ENCODE measurements around the gene EP300.
"Not testable (repeated sequence)": the region's sequence is repeated elsewhere in the genome, so short reads cannot be mapped to it uniquely, and the experiment has no call there.

EP300 gene

DNA sequence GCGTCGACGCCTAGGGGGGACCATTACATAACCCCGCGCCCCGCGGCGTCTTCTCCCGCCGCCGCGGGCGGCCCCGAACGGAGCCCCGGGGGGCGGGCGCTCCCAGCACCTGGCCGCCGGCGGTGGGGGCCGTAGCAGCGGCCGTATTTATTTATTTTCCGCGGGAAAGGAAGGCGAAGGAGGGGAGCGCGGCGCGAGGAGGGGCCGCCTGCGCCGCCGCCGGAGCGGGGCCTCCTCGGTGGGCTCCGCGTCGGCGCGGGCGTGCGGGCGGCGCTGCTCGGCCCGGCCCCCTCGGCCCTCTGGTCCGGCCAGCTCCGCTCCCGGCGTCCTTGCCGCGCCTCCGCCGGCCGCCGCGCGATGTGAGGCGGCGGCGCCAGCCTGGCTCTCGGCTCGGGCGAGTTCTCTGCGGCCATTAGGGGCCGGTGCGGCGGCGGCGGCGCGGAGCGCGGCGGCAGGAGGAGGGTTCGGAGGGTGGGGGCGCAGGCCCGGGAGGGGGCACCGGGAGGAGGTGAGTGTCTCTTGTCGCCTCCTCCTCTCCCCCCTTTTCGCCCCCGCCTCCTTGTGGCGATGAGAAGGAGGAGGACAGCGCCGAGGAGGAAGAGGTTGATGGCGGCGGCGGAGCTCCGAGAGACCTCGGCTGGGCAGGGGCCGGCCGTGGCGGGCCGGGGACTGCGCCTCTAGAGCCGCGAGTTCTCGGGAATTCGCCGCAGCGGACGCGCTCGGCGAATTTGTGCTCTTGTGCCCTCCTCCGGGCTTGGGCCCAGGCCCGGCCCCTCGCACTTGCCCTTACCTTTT, at the start of gene EP300:
EP300 (plus strand) TSS at position 570 of the 795 bp plus-strand sequence. CDS start 413 bp downstream, outside the sequence.
- peak; percentile 48 for DNase-seq (ENCODE audit: low read depth)

DNA sequence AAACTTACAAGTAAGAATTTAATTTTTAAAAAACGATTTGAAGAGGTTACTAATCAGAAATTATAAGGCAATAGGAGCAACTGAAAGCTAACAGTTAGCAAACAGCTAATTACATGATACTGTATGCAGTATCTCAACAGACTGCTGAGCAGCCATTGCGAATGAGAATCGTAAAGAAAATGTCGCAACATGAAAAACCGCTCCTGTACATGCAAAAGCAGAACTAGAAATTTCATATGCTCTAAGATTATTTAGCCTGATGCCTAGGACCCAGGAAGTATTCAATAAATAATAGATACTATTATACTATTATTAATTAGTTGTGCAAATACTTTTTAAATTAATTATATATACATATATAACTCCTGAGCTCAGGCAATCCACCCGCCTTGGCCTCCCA, 48.7 kb upstream of the EP300 start:
- no peak for DNase-seq (ENCODE audit: low read depth)

DNA sequence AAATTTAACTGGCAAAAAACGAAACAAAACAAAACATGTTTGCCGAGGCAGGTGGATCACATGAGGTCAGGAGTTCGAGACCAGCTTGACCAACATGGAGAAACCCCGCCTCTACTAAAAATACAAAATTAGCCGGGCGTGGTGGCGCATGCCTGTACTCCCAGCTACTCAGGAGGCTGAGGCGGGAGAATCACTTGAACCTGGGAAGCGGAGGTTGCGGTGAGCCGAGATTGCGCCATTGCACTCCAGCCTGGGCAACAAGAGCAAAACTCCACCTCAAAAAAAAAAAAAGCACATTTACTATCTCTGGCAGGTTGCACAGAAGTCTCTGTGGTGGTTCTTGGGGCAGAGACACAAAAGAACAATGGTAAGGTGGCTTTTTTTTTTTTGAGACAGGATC, 46.8 kb upstream of the EP300 start:
- not testable (repeated sequence) for DNase-seq (ENCODE audit: low read depth)

DNA sequence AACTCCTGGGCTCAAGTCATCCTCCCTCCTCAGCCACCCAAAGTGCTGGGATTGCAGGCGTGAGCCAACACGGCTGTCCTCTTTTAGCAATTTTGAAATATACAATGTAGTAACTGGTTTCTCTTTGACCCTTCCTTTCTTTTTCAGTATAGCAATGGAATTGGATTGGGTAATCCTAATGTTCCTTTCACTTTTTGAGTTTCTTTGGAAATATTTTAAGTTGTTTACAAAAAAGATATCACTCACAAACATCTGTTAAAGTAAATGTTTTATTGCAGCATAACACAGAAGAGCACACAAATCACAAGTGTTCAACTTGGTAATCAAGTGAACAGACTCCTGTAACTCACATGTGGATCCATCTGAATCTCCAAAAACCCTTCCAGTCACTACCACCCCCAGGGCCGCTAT, 44.6 kb upstream of the EP300 start:
- DNase-seq (ENCODE audit: low read depth): peak; percentile 47

DNA sequence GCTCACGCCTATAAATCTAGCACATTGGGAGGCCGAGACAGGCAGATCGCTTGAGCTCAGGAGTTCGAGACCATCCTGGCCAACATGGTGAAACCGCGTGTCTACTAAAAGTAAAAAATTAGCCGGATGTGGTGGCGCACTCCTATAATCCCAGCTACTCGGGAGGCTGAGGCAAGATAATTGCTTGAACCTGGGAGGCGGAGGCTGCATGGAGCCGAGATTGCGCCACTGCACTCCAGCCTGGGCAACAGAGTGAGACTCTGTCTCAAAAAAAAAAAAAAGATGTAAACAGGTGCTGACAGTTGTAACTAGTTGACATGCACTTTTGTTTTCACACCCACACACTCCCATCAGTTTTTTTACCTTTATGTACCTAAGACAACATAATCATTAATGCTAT, 44.0 kb upstream of the EP300 start:
- DNase-seq (ENCODE audit: low read depth): not testable (repeated sequence)

DNA sequence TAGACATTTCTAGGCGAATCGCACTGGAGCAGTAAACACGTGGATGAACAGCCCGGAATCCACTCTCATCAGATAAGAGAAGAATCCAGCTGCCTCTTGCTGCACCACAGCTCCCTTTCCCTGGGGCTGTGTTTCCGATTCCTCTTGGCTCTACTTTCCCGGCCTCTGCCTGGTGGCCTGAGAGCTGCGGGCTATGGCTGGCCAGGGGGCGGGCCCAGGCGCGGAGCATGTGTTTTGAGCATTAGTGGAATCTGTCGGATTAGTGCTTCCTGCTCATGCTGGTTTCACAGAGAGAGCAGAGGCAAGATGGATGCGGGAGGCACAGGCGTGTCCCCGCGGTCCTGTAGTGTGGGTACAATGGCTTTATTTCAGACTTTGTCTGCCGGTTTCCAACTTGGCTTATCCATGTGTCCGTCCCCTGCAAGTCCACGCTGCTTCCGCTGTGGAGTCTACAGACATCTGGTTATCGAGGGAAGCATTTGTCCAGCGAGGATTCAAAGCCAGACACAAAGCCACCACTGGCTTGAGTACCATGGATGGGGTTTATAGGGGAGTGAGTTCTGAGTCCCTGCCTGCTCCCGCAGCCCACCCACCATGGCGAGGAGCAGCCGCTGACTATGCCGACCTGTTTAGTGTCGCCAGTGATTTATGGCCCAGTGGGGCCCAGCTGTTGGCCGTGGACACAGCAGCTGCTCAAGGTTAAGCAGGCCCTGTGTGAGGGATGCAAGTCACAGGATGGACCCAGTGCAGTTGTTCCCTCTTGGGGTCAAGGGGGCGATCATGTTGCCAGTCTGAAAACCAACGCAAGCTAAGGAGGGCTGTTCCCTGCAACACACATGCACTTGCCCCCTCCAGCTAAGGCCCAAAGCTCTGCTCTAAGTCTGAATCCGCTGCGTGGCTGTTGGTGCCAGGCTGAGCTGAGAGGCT, 43.3 kb upstream of the EP300 start:
- peak; percentile 92 for DNase-seq (ENCODE audit: low read depth)

DNA sequence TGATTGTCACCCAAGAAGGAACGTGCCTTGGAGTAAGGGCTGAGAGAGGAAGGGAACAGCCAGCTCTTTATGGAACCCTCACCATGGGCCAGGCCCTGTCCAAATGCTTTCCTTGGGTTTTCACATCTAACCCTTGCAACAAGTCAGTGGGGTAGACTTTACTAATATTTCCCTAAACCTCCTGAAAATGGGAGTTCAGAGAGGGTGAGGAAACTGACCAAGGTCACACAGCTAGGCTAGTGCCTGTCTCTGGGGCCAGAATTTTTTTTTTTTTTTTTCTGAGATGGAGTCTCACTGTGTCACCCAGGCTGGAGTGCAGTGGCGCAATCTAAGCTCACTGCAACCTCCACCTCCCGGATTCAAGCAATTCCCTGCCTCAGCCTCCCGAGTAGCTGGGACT, 42.6 kb upstream of the EP300 start:
- DNase-seq (ENCODE audit: low read depth): not testable (repeated sequence)

DNA sequence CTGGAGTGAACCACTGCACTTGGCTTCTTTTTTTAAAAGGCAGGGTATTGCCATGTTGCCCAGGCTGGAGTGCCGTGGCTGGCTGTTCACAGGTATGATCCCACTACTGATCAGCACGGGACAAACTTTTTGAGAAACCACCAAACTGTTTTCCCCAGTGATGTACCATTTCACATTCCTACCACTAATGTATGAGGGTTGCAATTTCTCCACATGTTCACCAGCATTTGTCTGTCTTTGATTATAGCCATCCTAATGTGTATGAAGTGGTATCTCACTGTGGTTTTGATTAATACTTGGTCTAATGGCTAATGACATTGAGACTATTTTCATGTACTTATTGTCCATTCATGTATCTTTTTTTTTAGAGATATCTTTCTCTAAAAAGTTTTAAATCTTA, 41.5 kb upstream of the EP300 start:
- DNase-seq (ENCODE audit: low read depth): no peak

DNA sequence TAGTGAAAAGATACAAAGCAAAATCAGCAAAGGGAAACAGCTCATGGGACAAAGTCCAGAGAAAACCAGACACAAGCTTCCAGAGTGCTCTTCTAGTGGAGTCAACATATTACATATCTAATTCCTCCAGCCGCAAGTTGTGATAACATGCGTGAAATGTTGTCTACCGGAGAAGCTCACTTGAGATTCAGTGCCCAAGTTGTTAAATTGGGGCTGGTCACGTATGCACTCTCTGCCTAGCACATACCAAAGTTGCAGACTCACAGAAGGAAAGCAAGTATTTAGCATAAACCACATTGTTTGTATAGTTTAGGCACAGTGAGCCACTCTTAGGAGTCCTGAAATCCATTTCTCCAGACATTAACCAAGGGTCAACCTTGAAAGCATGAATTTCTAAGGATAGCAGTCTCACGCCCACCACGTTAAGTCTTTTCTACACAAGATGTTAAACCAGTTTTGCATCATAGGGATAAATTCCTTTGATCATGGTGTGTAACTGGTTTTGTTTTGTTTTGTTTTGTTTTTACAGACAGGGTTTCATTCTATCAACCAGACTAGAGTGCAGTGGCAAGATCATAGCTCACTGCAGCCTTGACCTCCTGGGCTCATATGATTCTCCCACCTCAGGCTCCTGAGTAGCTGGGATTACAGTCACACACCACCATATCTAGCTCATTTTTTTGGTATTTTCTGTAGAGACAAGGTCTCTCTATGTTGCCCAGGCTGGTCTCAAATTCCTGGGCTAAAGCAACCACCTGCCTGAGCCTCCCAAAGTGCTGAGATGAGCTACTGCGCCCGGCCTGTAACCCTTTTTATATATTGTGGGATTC, 39.5 kb upstream of the EP300 start:
- DNase-seq (ENCODE audit: low read depth): peak; percentile 91

DNA sequence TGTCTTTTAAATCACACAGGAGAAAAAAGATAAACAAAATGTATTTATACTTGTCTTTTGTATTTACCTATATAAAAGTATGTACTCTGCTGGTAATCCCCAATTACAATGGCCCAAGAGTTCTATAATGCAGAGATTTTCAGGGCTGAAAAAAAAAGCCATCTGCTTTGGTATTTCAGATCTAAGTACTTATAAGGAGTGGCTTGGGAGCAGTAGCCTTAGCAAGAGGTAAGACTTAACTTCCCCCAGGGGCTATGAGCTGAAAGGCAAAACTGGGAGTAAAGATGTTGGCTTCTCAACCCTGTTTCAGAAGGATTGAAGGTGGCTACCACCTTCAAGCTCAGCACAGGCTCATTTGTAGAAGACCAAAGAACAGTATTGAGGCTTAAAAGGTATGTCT, 35.3 kb upstream of the EP300 start:
- no peak for DNase-seq (ENCODE audit: low read depth)

DNA sequence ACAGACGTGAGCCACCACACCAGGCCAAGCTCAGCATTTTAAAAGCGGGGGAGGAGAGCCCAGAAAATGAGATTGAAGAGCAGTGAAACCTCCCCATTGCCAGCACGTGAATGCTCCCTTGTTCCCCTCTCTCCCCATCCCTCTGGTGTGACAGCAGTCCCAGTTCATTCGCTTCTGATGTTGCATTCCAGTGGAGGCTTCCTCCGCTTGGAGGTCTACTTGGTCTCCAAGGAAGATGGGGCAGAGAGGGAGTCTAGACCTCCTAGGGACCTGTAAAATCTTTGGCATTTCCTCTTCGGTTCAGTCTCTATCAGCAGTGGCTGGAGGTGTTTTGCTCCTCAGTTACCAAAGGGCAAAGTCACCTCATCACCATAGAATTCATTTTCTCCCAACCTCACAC, 30.2 kb upstream of the EP300 start:
- DNase-seq (ENCODE audit: low read depth): no peak

DNA sequence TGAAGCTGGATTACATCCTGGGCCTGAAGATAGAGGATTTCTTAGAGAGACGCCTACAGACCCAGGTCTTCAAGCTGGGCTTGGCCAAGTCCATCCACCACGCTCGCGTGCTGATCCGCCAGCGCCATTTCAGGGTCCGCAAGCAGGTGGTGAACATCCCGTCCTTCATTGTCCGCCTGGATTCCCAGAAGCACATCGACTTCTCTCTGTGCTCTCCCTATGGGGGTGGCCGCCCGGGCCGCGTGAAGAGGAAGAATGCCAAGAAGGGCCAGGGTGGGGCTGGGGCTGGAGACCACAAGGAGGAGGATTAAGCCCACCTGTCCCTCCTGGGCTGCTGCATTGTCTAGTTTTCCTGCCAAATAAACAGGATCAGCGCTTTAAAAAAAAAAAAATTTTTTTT, 28.1 kb upstream of the EP300 start:
- not testable (repeated sequence) for DNase-seq (ENCODE audit: low read depth)

DNA sequence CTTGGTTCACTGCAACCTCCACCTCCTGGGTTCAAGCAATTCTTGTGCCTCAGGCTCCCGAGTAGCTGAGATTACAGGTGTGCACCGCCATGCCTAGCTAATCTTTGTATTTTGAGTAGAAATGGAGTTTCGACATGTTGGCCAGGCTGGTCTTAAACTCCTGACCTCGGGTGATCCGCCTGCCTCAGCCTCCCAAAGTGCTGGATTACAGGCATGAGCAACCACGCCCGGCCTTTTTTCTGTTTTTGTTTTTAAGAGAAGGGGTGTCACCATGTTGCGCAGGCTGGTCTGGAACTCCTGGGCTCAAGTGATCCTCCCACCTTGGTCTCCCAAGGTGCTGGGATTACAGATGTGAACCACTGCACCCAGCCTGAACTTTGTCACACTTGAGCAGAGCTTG, 26.1 kb upstream of the EP300 start:
- DNase-seq (ENCODE audit: low read depth): not testable (repeated sequence)

DNA sequence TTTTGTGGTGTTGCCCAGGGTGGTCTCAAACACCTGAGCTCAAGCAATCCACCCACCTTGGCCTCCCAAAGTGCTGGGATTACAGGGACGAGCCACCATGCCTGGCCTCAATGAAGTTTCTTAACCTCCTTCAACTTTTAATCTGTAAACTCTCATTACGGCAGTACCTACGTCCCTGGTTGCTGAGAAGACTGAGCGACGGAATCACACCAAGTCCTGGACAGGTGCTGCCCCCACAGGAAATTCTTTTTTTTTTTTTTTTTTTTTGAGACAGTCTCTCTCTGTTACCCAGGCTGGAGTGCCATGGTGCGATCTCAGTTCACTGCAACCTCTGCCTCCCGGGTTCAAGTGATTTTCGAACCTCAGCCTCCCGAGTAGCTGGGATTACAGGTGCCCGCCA, 24.4 kb upstream of the EP300 start:
- not testable (repeated sequence) for DNase-seq (ENCODE audit: low read depth)

DNA sequence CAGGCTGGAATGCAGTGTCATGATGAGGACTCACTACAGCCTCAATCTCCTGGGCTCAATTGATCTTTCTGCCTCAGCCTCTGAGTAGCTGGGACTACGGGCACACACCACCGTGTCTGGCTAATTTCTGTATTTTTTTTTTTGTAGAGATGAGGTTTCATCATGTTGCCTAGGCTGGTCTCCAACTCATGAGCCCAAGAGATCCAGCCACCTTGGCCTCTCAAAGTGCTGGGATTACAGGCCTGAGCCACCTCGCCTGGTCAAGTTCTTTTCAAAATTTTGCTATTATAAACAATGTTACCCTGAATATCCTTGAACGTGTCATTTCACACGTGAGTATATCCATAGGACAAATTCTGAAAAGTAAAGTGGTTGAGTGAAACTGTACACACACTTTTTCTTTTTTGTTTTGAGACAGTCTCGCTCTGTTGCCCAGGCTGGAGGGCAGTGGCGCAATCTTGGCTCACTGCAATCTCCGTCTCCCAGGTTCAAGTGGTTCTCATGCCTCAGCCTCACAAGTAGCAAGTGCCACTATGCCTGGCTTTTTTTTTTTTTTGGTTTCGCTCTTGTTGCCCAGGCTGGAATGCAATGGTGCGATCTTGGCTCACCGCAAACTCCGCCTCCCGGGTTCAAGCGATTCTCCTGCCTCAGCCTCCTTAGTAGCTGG, 21.6 kb upstream of the EP300 start:
- no peak for DNase-seq (ENCODE audit: low read depth)

DNA sequence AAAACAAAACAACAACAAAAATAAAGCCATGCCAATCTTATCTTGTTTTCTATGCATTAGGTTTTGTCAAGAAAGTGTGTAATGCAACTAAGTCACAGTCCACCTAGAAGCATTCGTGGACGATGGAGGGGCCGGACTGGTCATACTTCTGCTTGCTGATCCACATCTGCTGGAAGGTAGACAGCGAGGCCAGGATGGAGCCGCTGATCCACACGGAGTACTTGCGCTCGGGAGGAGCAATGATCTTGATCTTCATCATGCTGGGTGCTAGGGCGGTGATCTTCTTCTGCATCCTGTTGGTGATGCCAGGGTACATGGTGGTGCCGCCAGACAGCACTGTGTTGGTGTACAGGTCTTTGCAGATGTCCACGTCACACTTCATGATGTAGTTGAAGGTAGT, 18.3 kb upstream of the EP300 start:
- DNase-seq (ENCODE audit: low read depth): no peak

DNA sequence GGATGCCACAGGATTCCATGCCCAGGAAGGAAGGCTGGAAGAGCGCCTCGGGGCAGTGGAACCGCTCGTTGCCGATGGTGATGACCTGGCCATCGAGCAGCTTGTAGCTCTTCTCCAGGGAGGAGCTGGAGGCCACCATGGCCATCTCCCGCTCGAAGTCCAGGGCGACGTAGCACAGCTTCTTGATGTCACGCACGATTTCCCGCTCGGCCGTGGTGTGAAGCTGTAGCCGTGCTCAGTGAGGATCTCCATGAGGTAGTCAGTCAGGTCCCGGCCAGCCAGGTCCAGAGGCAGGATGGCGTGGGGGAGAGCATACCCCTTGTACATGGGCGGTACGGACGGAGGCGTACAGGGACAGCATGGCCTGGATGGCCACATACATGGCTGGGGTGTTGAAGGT, 17.9 kb upstream of the EP300 start:
- DNase-seq (ENCODE audit: low read depth): no peak

DNA sequence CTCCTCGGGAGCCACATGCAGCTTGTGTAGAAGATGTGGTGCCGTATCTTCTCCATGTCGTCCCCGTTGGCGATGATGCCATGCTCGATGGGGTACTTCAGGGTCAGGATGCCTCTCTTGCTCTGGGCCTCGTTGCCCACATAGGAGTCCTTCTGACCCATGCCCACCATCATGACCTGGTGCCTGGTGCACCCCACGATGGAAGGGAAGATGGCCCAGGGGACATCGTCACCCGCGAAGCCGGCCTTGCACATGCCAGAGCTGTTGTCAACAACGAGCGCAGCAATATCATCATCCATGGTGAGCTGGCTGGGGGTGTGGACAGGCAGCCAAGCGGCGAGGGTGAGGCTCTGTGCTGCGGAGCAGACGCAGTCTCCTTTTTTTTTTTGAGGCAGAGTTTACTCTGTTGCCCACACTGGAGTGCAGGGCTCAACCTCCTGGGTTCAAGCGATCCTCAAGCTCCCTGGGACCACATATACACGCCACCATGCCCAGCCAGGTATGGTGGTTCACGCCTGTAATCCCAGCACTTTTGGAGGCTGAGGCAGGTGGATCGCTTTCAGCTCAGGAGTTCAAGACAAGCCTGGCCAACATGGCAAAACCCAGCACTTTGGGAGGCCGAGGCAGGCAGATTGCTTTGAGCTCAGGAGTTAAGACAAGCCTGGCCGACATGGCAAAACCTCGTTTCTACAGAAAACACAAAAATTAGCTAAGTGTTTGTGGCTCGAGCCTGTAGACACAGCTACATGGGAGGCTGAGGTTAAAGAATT, 17.3 kb upstream of the EP300 start:
- no peak for DNase-seq (ENCODE audit: low read depth)

DNA sequence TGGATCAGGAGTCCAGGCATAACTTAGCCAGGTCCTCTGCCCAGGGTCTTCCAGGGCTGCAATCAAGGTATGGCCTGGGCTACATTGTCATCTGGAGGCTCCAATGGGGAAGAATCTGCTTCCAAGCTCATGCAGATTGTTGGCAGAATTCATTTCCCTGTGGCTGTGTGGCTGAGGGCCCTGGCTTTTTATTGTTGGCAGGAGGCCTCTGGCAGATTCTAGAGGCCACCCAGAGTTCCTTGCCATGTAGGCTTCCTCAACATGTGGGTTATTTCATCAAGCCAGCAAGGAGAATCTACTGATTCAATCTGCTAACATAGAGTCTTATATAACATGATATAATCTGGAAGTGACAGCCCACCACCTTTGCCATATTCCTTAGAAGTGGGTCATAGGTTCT, 16.4 kb upstream of the EP300 start:
- no peak for DNase-seq (ENCODE audit: low read depth)

DNA sequence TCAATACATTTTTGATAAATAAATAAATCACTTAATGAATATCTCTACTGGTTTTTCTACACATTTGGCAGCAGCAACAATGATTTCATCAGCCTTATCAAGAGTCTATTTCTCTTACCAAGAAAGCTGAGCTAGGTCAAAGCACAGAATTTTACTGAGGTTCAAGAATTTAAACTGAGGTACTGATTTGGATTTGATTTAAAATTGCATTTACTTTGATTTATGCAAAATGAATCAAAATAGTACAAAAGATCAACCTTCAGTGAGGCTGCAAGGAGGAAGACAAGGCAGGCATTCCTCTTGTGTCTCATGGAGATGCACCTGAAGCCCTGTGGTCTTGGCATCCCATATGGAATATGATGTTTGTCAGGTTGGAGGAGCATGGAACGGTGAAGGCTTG, 15.5 kb upstream of the EP300 start:
- no peak for DNase-seq (ENCODE audit: low read depth)

DNA sequence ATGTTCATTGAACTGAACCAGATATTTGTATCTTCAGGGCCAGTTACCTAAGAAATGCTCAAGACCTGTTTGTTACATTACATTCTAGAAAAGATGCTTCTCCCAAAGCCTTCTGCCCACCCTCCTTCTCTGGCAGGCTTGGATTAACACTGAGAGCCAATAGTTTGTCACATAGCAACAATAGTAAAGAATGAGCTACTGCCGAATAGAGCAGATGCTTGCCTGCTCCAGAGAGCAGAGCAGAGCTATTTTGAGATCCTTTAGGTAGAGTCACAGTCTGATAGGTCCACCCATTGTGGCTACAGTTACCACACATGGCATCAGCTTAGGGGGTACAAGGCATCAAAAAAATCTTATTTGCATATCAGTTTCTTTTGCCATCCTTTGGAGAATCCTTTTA, 13.5 kb upstream of the EP300 start:
- no peak for DNase-seq (ENCODE audit: low read depth)
